ENCODE measurements around the gene FAHD1.

The FAHD1 gene

DNA sequence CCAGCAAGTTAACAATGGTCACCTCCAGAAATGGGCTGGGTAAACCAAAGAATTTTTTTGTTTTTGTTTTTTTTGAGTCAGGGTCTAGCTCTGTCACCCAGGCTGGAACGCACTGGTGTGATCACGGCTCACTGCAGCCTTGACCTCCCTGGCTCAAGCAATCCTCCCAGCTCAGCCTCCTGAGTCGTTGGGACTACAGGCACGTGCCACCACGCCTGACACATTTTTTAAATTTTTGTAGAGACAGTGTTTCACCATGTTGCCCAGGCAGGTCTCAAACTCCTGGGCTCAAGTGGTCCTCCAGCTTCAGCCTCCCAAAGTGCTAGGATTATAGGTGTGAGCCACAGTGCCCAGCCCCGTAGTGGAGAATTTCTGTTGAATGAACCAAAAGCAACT lies 46.3 kb upstream of the FAHD1 start:
- TF ChIP-seq, protein P1, sequence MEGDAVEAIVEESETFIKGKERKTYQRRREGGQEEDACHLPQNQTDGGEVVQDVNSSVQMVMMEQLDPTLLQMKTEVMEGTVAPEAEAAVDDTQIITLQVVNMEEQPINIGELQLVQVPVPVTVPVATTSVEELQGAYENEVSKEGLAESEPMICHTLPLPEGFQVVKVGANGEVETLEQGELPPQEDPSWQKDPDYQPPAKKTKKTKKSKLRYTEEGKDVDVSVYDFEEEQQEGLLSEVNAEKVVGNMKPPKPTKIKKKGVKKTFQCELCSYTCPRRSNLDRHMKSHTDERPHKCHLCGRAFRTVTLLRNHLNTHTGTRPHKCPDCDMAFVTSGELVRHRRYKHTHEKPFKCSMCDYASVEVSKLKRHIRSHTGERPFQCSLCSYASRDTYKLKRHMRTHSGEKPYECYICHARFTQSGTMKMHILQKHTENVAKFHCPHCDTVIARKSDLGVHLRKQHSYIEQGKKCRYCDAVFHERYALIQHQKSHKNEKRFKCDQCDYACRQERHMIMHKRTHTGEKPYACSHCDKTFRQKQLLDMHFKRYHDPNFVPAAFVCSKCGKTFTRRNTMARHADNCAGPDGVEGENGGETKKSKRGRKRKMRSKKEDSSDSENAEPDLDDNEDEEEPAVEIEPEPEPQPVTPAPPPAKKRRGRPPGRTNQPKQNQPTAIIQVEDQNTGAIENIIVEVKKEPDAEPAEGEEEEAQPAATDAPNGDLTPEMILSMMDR (IDR thresholded peaks at IDR 0.05; ENCODE audit: borderline replicate concordance, insufficient read depth, low read depth, low read length) = no peak
- H3K4me3 ChIP-seq (ENCODE audit: low read depth, low read length) = no peak overlapping the region

DNA sequence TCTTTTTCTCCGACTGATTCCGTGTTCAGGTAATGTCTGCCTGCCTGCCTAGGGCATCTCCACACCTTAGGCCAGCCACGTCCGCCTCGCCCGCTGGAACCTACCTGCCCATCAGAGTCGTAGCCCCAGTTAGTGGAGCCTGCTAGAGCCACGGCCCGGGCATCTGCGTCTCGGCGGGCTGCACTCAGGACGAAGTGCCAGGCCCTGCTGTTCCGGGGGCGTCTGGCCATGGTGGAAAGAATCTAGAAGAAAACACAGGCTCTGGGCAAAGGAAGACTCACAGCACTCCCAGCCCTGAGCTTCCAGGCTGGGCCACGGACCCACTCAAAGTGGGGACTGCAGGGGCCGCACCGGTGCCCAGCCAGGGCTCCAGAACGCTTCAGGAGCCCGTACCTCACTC lies 45.8 kb upstream of the FAHD1 start:
- peak overlapping the region; percentile 77 for H3K4me3 ChIP-seq (ENCODE audit: low read depth, low read length)
- TF ChIP-seq, protein P1 (IDR thresholded peaks at IDR 0.05; ENCODE audit: borderline replicate concordance, insufficient read depth, low read depth, low read length) = no peak

DNA sequence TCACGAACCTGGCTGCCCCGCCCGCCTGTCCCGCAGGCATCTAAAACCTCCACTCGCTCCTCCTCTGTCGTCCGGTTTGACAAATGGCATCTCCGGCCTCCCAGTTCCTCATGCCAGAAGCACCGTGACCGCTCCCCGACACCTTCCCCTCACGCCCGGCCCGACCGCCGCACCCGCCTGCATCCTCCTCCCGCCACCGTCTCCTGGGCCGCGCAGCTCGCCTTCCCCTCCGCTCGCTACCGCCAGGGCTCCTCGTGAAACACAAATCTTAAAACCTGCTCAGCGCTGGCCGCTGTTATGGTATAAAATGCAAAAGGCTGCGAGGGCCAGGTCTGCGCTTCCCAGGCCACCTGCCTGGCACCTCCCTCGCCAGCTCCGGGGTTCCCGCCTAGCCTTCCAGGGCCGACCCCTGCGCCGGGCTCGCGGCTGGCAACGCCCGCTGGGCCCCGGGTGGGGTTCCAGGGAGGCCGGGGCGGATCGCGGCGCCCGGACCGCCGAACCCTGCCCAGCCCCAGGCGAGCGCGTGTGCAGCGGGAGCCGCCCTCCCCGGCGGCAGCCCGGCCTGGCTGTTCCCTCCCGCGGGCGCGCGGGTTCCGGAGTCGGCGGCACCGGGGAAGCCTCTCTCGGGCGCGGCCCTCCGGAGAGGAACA lies 45.1 kb upstream of the FAHD1 start:
- TF ChIP-seq, protein P1 (IDR thresholded peaks at IDR 0.05; ENCODE audit: borderline replicate concordance, insufficient read depth, low read depth, low read length) = peak; percentile 15; the same call in 1 of the 2 replicates
- peak overlapping the region; percentile 77 for H3K4me3 ChIP-seq (ENCODE audit: low read depth, low read length)

DNA sequence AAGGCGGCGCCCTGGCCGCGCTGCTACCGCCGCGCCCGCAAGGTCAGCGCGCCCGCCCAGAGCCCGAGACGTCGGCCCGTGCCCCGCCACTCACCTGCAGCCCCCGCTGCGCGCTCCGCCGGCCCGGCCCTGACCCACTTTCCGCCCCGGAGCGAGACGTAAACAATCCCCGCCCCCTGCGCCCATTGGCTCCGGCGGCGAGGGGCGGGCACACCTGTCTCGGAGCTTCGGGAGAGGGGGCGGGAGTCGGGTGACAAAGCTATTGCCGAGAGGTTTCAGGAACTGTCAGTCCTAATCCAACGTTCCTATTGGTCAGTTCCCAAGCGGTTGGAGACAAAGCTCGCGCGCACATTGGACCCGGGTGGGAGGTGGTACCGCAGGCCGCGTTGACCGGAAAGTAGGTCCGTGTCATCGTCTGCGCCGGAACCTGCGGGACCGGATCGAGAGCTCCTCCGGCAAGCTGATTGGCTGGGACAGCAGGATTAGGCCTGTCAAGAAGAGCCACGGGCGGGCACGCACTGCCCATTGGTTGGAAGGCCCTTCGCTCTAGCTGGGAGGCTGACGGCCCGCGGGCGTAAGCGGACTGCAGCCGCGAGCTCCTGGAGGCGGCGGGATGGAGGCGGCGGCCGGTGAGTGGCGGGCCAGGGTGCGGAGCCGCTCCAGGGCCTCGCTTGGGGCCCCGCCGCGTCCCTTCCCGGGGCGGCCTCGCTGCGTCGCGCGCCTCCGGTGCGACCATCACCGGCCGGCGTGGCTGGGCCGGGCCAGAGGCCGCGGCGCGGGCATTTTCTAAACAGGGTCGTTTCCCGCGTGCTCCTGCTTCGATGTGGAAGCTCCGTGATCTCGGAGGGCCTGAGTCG lies 44.4 kb upstream of the FAHD1 start, which contains the start of the genes NUBP2 and SPSB3:
Gene NUBP2, plus strand, starts transcription at position 553 of the 857 bp plus-strand sequence. Its CDS starts 61 bp downstream, at position 614.
Gene SPSB3, minus strand, starts transcription at position 164 of the 857 bp plus-strand sequence. CDS start 1,088 bp downstream, outside the sequence.
- H3K4me3 ChIP-seq (ENCODE audit: low read depth, low read length) = peak within 1 kb of the TSS; percentile 77
- TF ChIP-seq, protein P1 (IDR thresholded peaks at IDR 0.05; ENCODE audit: borderline replicate concordance, insufficient read depth, low read depth, low read length) = no peak

DNA sequence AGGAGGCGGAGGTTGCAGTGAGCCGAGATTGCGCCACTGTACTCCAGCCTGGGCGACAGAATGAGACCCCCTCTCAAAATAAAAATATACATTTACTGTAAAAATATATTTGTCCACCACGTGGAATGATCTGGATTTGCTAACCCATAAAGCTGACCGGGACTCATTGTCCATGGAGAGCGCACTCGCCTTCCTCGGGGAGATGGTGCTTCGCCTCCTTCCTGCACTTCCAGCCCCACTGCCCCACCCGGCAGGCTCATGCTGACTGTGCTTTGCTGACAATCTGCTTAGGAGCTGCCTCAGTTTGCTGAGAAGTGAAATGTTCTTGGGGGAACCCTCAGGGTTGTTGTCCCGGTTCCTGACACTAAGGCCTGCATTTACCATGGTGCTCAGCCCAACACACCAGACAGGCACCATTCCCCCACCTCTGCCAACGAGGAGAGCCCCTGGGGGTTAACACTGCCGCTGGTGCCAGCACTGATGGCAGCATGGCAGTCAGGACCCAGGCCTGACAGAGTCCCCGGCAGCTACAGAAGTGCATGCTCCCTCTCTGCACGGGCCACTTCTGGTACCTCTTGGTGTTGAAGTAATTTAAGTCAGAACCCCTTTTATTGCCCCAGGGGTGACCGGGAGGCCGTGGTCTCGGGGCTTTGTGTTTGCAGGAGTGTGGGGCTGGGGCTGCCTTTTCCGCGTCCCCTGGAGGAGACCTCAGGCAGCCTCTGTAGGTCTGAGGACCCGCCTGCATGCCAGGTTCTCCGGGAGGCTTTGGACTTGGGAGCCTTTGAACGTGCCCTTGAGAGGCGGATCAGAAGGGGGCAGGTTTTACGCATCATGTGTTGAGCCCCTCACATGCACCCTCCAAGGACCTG lies 41.8 kb upstream of the FAHD1 start:
- H3K4me3 ChIP-seq (ENCODE audit: low read depth, low read length) = no peak overlapping the region
- TF ChIP-seq, protein P1 (IDR thresholded peaks at IDR 0.05; ENCODE audit: borderline replicate concordance, insufficient read depth, low read depth, low read length) = no peak

DNA sequence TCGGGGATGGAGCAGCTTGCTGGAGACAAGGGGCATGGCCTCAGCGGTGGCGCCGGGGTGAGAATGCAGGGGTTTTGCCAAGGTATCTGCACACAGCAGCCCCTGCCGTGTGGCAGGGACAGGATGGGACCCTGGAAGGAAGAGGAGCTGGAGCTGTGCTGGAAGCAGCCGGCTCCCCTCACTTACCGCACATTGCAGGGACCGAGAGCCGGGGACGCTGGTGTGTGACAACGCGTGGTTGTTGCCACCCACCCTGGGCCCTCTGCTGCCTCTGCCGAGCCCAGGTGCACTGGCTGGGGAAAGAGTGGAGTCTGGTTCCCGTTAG lies 41.2 kb upstream of the FAHD1 start:
- no peak overlapping the region for H3K4me3 ChIP-seq (ENCODE audit: low read depth, low read length)
- TF ChIP-seq, protein P1 (IDR thresholded peaks at IDR 0.05; ENCODE audit: borderline replicate concordance, insufficient read depth, low read depth, low read length) = no peak

Measured in GM12875 (cell line).